Activated CD4-positive, CD25-positive, alpha-beta regulatory T cell (primary cell): Measurements from ENCODE around the gene CHMP4B.

Experiments
- DNase-seq, 4 experiments: peaks; one replicate each; lab custom pipeline; 2025; lab: John Stamatoyannopoulos, UW

Gene CHMP4B

GRCh38 chr20:33863440-33864323 lies 52.5 kb downstream of the CHMP4B start:
- no peak for DNase-seq

- DNase-seq = no peak
These were observed 53.3 kb downstream of the CHMP4B start for GRCh38 chr20:33864324-33864963.

GRCh38 chr20:33865761-33866370 lies 54.7 kb downstream of the CHMP4B start:
- no peak for DNase-seq

GRCh38 chr20:33866398-33867100 lies 55.4 kb downstream of the CHMP4B start:
- DNase-seq = no peak

- DNase-seq = no peak
These were observed 56.9 kb downstream of the CHMP4B start for GRCh38 chr20:33868042-33868441.

- DNase-seq = no peak
These were observed 57.4 kb downstream of the CHMP4B start for GRCh38 chr20:33868595-33868994.

- DNase-seq = no peak
These were observed 58.1 kb downstream of the CHMP4B start for GRCh38 chr20:33869283-33869682.

GRCh38 chr20:33871362-33871761 lies 60.2 kb downstream of the CHMP4B start:
- no peak for DNase-seq

GRCh38 chr20:33874129-33874528 lies 63.0 kb downstream of the CHMP4B start:
- no peak for DNase-seq

GRCh38 chr20:33875055-33875454 lies 63.9 kb downstream of the CHMP4B start:
- no peak for DNase-seq

GRCh38 chr20:33875534-33876026 lies 64.4 kb downstream of the CHMP4B start:
- DNase-seq = no peak

- no peak for DNase-seq
These were observed 67.4 kb downstream of the CHMP4B start for GRCh38 chr20:33878583-33878982.

GRCh38 chr20:33880396-33880795 lies 69.2 kb downstream of the CHMP4B start:
- DNase-seq = no peak

- no peak for DNase-seq
These were observed 70.8 kb downstream of the CHMP4B start for GRCh38 chr20:33881989-33882388.

- no peak for DNase-seq
These were observed 71.3 kb downstream of the CHMP4B start for GRCh38 chr20:33882481-33882880.

GRCh38 chr20:33883164-33883563 lies 72.0 kb downstream of the CHMP4B start:
- DNase-seq = no peak

GRCh38 chr20:33884633-33885032 lies 73.5 kb downstream of the CHMP4B start:
- DNase-seq = no peak

- DNase-seq = no peak
These were observed 78.2 kb downstream of the CHMP4B start for GRCh38 chr20:33889312-33889711.

- no peak for DNase-seq
These were observed 79.4 kb downstream of the CHMP4B start for GRCh38 chr20:33890557-33890956.

- no peak for DNase-seq
These were observed 82.2 kb downstream of the CHMP4B start for GRCh38 chr20:33893314-33893713.

GRCh38 chr20:33894798-33895197 lies 83.7 kb downstream of the CHMP4B start:
- no peak for DNase-seq

- DNase-seq = no peak
These were observed 85.4 kb downstream of the CHMP4B start for GRCh38 chr20:33896509-33896908.
